Amygdala (tissue), 56 donors: ENCODE measurements around the gene CENPP.
A peak's percentile ranks its signal among the peaks of the same experiment; 100 is the strongest.

ENCODE experiments used
- DNase-seq, 56 donors: peaks; one replicate each; lab custom pipeline; 2025; lab: John Stamatoyannopoulos, UW

CENPP gene

DNA sequence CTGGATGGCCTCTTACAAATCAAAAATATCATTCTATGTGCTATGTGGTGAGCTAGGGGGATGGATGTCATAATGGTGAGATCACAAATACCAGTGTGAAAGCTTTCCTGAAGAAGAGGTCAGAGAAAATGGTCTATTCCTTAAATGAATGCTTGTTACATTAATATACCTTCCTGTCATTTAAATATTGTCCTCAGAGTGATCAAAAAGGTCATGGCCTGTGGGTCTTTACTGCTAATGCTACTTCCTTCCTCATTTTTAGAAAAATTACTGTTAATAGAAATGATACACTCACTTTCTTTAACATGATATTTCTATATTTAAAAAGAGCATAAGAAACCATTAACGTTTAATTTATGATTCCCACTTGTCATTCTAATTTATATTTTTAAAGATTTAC lies 88.8 kb downstream of the CENPP start:
- no peak for DNase-seq

DNA sequence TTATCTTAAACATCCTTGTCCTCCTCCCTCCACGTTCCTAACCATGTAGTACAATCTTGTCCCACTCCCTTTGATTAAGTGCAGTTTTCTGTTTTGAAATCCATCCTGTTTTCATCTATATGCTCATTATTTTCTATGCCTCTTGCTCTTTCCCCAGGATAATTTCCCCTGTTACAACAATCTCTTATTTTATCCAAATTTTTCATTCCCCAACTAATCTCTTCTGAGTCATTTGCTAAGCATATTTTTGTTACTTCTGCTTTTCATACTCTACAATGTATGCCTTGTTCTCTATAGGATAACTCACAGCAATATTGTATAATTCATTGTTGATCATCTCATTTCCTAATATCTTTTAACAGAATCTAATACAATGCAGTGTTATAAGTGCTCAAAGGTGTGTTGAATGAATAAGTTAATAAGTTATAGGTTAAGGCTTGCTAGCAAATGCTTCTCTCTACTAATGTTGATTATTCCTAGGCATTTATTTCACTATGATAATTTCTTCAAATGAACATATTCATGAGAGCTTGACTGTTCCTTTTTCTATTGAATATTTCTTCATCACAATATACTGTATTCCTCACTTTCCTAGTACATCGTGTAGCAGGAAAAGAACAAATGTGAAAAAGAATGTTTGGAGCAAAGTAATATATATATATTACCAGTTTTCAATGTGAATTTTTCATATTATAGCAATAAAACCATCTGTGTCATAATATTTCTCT lies 97.0 kb downstream of the CENPP start:
- no peak for DNase-seq

DNA sequence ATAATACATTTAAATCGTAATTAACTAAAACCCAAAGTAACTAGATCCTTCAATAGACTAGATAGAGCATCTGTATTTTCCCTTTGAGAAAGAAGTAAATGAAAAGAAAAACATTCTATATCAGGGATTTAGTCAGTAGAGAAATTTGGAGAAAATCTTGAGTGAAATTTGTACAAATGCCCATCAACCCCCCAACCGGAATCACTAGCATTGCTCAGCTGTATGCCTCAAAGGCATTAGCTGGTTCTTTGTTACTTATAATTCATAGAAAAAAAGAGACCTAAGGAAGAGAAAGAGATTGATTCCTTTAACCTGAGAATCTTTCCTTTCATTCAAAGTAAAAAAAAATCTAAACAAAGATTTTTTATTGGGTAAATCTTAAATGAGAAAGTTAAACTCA lies 97.9 kb downstream of the CENPP start:
- DNase-seq = no peak

DNA sequence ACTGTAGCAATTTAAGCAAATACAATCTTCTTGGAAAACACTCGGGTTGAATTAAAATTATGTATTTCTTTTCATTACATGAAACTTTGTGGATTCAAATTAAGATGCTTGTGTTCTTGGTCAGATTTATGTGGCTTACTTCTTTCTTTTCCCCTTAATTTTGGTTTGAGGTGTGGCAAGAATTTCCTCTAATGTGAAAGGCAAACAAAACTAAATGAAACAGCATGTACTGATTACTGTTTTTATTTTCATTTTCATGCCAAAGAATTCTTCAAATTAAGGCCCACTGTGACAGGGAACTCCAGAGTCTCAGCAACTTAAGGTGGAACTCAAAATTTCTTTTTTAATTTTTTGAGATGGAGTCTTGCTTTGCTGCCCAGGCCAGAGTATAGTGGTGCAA lies 98.6 kb downstream of the CENPP start, which contains the start of gene OMD:
Gene OMD, minus strand, starts transcription at position 132 of the 400 bp plus-strand sequence. CDS start 6,913 bp downstream, outside the sequence.
- DNase-seq = no peak

DNA sequence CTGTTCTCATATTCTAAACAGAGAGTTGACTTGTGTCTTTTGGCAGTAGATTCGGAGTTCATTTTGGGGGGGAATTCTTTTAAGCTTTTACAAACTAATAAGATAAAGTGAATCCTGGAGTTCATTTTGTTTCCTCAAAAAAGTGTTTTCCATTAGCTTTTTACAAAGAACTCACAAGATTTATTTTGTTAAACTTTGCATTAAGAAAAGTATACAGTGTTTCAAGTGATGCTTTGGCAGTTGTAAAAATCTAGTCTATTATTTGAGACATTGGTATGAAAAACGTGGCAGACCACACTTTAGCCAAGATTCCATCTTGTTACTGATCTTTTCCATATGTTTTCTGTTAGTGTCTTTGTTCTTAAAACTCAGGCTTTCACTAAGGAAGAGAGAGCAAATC lies 99.7 kb downstream of the CENPP start:
- DNase-seq = no peak

DNA sequence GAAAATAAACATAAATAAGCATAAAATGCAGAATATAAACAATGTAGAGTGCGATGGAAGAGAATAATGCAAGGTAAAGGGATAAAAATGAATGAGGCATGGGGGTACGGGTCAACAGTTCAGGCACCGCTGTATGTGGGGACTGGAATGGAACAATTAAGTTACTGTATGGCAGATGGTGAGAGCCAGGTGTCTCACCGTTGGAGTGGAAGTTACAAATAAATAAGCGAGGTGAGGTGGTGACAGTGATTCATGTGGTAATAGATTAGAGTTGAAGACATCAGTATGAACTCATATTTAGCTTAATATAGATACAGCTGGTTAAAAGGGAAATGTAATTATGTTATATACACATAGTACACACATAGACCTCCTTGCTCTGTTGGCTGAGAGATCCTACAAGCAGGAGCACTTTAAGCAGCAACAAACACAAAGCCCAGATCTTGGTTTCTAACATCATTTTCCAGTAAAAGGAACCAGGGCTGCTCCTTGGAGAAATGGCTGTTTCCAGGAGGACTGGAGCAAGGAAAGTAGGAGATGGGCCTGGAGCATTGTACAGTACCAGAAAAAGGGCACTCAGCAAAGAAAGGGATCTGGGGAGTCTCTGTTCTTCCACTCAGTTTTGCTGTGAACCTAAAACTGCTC lies 100.9 kb downstream of the CENPP start:
- DNase-seq = no peak

DNA sequence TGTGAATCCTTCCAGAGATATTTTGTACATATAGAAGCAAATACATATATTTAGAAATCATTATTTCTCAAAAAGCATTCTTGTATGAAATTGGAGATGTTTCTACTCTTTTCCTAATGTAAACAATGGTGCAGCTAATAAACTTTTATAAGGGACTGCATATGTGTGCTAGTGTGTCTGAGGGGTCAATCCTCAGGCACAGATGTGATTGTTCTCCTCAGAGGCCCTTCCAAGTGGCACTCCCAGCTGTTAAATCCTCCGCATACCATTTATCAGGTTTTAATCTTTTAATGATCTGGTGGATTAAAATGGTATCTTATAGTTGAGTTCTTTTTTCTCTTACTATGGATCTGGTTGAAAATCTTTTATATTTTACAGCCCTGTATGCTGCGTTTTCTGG lies 104.1 kb downstream of the CENPP start:
- DNase-seq = no peak

DNA sequence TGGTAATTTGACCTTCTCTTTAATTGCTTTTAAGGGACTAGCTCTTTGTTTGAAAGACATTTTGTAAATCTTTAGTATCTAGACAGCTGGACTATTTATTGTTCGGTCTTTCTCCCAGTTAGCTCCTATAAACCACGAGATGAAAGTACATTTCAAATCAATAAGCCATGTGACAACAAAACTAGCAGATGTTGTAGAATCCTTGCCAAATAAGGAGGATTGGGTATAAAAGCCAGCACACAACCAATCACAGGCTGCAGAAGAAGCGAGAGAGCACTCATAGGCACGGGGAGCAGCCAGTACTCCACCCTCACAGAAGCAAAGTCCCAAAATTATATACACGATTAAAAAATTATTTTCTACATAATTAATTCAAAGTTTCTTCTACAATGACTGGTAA lies 106.6 kb downstream of the CENPP start:
- DNase-seq = peak in 3 of 56 donors; percentile 2 to 3 (median 3)

DNA sequence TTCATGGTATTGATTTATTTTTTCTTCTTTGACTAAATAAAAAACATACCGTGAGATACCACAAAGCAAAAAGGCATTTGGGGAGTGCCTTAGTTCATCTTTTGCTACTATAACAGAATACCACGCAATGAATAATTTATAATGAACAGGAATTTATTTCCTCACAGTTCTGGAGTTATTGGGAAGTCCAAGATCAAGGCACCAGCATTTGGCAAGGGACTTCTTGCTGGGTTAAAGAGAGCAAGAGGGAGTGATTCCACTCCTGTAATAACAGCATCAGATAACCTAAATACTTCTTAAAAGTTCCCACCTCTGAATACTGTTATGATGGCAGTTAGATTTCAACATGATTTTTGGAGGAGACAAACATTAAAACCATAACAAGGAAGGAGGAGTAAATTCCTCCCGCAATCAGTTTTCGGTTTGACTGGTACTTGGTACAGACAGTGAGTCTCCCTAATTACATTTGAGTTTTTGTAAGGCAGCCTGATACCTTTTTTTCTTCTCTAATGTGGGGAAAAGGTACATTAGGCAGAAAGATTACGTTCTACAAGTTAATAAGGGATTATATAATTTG lies 107.3 kb downstream of the CENPP start:
- DNase-seq = no peak

DNA sequence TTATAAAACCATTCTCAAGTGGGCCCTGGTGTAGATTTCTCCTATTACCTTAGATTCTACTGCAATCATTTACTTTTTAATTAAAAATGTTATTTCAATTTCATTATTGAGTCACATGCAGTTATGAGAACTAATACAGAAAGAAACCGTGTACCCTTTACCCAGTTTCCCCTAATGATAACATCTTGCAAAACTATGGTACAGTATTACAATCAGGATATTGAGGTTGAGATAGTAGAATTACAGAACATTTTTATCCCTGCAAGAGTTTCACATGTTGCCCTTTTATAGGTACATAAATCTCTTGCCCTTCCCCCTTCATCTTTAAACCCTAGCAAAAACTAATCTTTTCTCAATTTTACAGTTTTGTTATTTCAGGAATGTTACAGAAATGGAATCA lies 109.5 kb downstream of the CENPP start:
- no peak for DNase-seq

DNA sequence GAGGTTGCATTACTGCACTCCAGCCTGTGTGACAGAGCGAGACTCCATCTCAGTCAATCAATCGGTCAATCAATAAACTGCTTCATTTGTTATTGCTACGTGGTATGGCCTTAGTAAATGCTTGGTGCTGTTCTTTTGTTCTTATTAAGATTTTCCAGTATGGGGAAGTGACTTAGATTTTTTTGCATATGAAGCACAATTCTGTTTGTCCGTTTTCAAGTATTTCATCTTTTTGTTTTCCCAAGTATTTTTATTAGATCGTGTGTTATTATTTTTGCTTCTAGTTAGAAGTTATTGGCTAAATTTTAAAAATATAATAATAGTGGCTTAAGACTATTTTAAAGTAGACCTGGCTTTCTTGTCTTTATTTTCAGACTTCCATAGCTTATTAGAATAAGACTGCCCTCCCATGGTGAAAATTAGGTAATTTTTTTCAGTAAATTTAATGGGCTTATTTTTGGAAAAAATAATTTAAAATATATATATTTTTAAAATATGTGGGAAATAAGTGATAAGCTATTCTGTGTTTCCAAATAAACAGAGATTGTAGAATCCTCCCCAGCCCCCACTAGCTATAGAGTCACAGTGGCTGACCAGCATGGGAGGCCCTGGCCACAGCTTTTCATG lies 113.3 kb downstream of the CENPP start:
- no peak for DNase-seq

DNA sequence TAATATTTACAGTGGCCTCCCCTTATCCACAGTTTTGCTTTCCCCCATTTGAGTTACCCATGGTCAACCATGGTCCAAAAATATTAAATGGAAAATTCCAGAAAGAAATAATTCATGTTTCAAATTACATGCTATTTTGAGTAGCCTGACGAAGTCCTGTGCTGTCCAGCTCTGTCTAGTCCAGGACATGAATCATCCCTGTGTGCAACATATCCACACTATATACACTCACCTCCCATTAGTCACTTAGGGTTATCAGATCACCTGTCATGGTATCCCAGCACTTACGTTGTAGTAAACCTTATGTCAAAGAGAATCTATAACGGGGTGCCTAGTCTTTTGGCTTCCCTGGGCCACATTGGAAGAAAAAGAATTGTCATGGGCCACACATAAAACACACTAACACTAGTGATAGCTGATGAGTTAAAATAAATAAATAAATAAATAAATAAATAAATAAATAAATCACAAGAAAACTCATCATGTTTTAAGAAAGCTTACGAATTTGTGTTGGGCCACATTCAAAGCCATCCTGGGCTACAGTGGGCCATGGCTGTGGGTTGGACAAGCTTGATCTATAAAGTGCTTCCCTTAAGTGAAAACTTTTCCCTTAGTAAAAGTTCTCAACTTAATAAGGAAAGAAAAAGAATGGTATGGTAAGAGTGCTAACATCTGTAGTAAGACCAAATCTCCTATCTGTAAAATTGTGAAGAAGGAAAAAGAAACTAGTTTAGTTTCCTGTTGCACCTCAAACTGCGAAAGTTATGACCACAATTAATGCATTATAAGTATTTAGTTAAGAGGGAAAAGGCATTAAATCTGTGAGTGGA lies 114.4 kb downstream of the CENPP start:
- DNase-seq = no peak

DNA sequence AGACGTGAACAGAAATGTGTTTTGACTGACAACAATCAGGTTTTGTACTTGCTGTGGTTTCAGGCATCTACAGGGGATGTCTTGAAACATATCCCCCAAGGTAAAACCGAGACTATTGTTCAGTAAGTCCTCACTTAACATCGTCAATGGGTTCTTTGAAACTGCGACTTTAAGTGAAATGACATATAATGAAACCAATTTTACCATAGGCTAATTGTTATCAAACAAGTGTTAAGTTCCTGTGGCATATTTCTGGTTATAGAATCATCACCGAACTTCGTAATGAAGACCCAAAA lies 114.9 kb downstream of the CENPP start:
- no peak for DNase-seq

DNA sequence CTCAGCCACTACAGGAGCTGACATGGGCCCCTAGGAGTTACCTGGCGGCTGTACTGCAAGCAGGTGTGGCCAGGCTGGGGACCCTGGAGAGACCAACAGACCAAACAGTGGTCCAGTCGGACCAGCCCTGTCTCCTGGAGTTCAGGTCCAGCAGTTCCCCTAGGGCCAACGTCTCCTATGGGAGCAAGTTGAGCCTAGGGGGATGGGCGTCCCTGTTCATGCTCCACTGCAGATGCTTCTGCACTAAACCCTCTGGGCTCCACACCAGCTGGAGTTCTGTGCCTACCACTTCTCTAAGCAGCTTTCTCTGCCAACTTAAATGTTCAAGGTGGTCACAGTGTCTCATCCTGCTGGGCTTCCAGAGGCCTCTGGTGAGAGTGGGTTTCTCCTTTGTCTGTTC lies 119.1 kb downstream of the CENPP start:
- DNase-seq = no peak

DNA sequence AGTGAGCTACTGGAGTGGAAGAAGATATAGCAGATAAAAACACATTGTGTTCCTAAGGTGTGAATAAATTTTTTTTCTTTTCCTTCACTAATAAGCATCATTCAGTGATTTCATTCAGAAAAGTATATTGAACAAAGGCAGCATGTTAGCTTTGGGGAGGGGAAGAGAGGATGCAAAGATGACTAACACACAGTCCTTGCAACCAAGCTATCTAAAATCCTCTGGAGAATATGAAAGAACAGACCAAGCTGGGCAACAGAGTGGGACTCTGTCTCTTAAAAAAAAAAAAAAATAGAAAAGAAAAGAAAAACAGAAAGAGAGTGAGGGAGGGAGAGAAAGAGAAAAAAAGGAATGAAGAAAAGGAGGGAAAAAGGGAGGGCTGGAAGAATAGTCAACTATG lies 120.8 kb downstream of the CENPP start:
- no peak for DNase-seq

DNA sequence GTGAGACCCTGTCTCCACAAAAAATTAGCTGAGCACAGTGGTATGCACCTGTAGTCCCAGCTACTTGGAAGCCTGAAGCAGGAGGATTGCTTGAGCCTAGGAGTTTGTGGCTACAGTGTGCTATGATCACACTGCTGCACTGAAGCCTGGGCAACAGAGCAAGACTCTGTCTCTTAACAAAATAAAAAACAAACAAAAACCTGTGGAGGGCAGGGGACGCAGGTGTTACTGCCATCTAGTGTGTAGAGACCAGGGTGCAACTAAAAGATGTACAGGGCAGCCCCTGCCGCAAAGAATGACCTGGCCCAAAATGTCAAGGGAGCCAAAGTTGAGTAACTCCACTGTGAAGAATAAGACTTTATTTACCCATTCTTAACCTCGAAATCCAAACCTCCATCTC lies 129.5 kb downstream of the CENPP start:
- no peak for DNase-seq

DNA sequence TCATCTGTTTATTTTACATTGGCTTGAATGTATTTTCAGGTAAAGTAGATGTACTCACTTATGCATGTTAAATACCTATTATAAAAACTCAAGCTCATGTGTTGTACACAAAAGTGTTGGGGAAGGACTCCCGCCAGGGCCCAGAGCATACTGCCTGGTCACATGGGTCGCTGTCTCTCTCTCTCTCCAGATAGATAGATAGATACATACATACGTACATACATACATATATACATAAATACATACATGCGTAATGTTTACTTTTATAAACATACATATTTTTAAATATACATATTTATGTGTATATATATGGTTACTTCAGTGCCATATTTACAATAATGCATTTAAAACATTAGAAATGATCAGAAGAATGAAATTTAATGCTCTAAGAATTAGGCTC lies 131.8 kb downstream of the CENPP start:
- DNase-seq = no peak

DNA sequence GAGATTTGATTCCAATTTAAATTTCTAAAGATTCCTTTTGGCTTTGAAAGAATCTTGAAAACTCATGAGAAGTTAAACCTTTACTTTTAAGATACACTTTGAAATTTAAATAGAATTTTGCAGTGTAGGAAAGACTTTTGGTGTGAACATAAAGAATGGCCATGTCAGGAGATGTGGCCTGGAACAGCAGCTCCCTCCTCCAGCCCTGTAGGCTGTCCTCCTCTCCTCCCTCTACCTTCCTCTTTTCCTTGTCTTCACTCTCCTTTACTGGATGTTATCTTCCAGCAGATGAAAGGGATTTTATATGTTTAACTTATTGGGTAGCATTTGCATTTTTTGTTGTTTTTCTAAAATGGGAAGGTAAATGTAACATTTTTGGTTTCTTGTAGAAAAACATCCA lies 137.6 kb downstream of the CENPP start:
- no peak for DNase-seq

DNA sequence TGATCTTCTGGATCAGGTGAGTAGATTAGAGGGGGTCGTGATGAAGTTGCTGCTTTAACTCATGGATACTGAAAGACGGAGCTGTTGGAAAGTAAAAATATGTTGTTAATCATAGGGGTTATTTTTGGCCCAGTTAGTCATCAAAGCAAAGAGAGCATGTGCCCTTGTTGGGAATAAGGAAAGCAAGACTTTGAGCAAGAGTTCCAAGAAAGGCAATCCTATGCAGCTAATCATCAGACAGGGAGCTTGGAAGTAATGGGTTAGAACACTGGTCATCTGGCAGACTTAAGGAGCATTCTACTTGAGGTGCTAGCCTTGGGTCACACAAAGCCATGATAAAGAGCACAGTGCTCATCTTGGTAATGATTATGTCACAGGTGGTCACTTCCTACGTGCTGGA lies 138.2 kb downstream of the CENPP start:
- DNase-seq = no peak

DNA sequence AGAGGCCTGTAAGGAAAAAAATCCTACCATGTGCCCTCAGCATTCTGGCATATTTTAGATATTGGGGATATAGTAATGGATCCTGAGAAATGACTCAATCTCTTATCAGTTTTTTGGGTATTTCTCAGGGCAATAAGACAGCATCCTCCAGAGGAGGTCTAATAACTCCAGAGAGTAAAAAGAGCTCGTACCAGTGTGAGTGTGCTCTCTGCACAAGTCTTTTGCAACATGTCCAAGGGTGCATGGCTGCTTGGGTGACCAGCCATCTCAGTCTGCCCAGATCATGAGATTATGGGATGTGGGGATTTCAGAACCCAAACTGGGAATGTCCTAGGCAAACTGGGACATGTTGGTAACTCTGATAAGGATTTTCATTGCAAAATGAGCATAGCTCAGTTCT lies 141.3 kb downstream of the CENPP start:
- DNase-seq = no peak

DNA sequence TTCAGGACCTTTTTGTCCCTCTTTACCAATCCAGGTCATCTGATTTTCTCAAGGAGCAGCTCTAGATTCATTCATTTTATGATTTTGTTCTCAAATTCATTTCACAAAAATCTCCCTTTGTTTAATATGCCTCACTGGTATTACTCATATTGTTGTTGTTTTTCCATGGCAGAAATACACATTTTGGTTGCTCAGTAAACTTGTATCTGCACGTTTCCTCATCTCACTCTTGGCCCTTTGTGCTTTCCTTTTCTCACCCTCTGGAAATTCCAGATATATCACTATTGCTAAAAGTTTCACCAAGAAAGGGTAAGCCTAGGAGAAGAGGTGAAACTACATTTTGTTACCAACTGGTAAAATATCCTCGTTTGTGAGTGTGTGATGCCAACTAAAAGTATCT lies 141.8 kb downstream of the CENPP start:
- DNase-seq = no peak
